GM12873 (cell line): ENCODE results near the gene UNC5CL.

ENCODE experiments used
- TF ChIP-seq, protein P1 (sequence below): IDR thresholded peaks from 2 replicates; pipeline ENCODE4 v1.5.1; 2012; ENCODE audit warnings: low read depth, mild to moderate bottlenecking, moderate library complexity, low read length, control low read depth; ENCODE audit not compliant: insufficient read depth; ENCODE audit errors: missing control alignments

UNC5CL gene

GRCh38 chr6:41071923-41072835, 33.2 kb upstream of the UNC5CL start, which contains the start of gene OARD1:
Gene OARD1 (minus strand): TSS chr6:41072356. CDS start chr6:41071634, 722 bp downstream.
- TF ChIP-seq, protein P1, sequence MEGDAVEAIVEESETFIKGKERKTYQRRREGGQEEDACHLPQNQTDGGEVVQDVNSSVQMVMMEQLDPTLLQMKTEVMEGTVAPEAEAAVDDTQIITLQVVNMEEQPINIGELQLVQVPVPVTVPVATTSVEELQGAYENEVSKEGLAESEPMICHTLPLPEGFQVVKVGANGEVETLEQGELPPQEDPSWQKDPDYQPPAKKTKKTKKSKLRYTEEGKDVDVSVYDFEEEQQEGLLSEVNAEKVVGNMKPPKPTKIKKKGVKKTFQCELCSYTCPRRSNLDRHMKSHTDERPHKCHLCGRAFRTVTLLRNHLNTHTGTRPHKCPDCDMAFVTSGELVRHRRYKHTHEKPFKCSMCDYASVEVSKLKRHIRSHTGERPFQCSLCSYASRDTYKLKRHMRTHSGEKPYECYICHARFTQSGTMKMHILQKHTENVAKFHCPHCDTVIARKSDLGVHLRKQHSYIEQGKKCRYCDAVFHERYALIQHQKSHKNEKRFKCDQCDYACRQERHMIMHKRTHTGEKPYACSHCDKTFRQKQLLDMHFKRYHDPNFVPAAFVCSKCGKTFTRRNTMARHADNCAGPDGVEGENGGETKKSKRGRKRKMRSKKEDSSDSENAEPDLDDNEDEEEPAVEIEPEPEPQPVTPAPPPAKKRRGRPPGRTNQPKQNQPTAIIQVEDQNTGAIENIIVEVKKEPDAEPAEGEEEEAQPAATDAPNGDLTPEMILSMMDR = peak; percentile 5

- TF ChIP-seq, protein P1 = no peak
Measured at GRCh38 chr6:41071501-41071922, 32.5 kb upstream of the UNC5CL start.

DNA sequence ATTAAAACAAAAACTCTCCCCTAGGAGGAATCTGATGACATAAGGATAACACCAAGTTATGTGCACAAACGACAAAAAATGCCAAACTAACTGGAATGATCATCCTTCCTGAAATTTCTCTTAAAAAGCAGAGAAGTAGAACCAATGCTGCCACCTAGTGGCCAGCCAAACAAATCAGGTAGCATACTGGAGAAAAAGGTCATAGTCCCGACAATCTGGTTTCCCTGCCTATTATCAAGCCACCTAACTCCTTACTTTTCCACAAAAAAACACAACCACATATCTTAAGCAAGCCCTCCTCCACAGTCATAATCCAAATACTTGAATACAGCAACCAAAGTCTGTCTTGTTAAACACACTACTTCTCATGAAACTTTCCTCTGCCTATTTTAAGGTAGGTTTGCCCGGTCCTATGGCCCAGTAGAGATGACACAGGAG, 27.9 kb upstream of the UNC5CL start:
- TF ChIP-seq, protein P1 = peak; percentile 79

DNA sequence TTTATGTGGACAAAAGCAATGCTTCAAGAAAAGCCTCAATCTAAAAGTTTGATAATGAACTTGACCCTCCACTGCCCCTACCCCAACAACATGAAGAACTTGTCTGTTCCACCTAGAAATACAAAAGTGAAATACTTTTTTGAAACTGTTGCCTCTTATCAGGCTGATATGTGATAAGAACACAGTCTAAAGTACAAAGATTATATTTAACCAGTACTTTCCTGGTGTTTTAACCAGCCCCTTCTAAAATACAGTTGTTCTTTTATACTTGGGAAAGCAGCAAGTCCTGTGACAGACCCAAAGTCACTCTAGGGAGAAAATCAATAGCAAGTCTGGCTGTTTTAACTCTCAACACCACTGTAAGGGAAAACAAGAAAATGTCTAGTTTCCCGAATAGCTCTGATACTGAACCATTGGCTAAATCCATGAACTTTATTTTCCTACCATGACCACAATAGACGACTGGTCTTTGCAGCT, 26.6 kb upstream of the UNC5CL start:
- TF ChIP-seq, protein P1 = no peak

GRCh38 chr6:41064841-41065240, 25.8 kb upstream of the UNC5CL start:
- TF ChIP-seq, protein P1 = no peak

GRCh38 chr6:41063884-41064285, 24.9 kb upstream of the UNC5CL start:
- TF ChIP-seq, protein P1 = no peak

GRCh38 chr6:41062056-41062455, 23.0 kb upstream of the UNC5CL start:
- TF ChIP-seq, protein P1 = no peak
